IMR-90 (cell line): ENCODE measurements around the gene RBM44. TPM values are rescaled to one million over a fixed set of nuclear protein-coding genes. Genes with fewer than 3 reads are reported as not detected.
"Not testable (repeated sequence)": the region's sequence is repeated elsewhere in the genome, so short reads cannot be mapped to it uniquely, and the experiment has no call there.

ENCODE experiments used
- ATAC-seq: fragments of 200-7000 bp; cut with Tn5 transposase; 2 replicates; pipeline ENCODE4 v1.9.1; 2020; ENCODE audit warnings: low read depth, mild to moderate bottlenecking, moderate library complexity
- BruUV-seq: library from RNA; stranded (reverse); fragments of 400-500 nt; replicated peaks from 2 replicates; lab custom pipeline; 2021; lab: Mats Ljungman, UMichigan
- CTCF ChIA-PET: fragments of 300-600 bp; formaldehyde crosslinking; extraction: SDS; loops from one replicate; lab custom pipeline; 2021; ENCODE audit warnings: antibody characterized with exemption; lab: Yijun Ruan, JAX
- POLR2A ChIA-PET: fragments of 300-600 bp; sonication (Branson Sonifier 250); formaldehyde crosslinking; loops from one replicate; lab custom pipeline; 2022; ENCODE audit warnings: antibody characterized with exemption; ENCODE audit not compliant: unreplicated experiment; lab: Charles Lee
- DNase-seq: peaks from one replicate; pipeline ENCODE4 v3.0.0; 2013
- H2AFZ ChIP-seq: replicated peaks from 2 replicates; pipeline ENCODE3; 2013; ENCODE audit warnings: low read length, mild to moderate bottlenecking; ENCODE audit not compliant: poor library complexity
- H2AK5ac ChIP-seq: 2 replicates; pipeline ENCODE4 v1.6.1; 2013; ENCODE audit warnings: low read depth, low read length, inconsistent platforms
- H2AK9ac ChIP-seq: replicated peaks from 2 replicates; pipeline ENCODE3; 2013; ENCODE audit warnings: mild to moderate bottlenecking, low read depth, low read length, moderate library complexity; ENCODE audit not compliant: poor library complexity
- H2BK120ac ChIP-seq: 2 replicates; pipeline ENCODE4 v1.6.1; 2013; ENCODE audit warnings: low read depth, low read length, inconsistent platforms
- H2BK15ac ChIP-seq: 3 replicates; pipeline ENCODE4 v1.6.1; 2013; ENCODE audit warnings: low read depth, low read length, inconsistent platforms
- H2BK20ac ChIP-seq: 2 replicates; pipeline ENCODE4 v1.6.1; 2013; ENCODE audit warnings: low read depth, mild to moderate bottlenecking, inconsistent platforms, low read length, moderate library complexity
- H2BK5ac ChIP-seq: 2 replicates; pipeline ENCODE4 v1.6.1; 2013; ENCODE audit warnings: mild to moderate bottlenecking, low read depth, low read length, inconsistent platforms; ENCODE audit not compliant: poor library complexity, severe bottlenecking
- H3K14ac ChIP-seq: replicated peaks from 2 replicates; pipeline ENCODE4 v1.6.1; 2013; ENCODE audit warnings: low read depth, low read length, inconsistent platforms
- H3K18ac ChIP-seq: 2 replicates; pipeline ENCODE4 v1.6.1; 2013; ENCODE audit warnings: low read depth, low read length, control low read depth
- H3K23ac ChIP-seq: 2 replicates; pipeline ENCODE4 v1.6.1; 2013; ENCODE audit warnings: low read depth, low read length, inconsistent platforms
- H3K27ac ChIP-seq: 2 replicates; pipeline ENCODE4 v1.5.1; 2013; ENCODE audit warnings: mild to moderate bottlenecking, control low read depth, low read length; ENCODE audit not compliant: insufficient read depth
- H3K27me3 ChIP-seq: 2 replicates; pipeline ENCODE4 v1.6.1; 2013; ENCODE audit warnings: low read length; ENCODE audit not compliant: control insufficient read depth, insufficient read depth
- H3K36me3 ChIP-seq: 2 replicates; pipeline ENCODE4 v1.6.1; 2013; ENCODE audit warnings: low read length, mixed read lengths; ENCODE audit not compliant: control insufficient read depth, insufficient read depth
- H3K4ac ChIP-seq: 2 replicates; pipeline ENCODE4 v1.6.1; 2013; ENCODE audit warnings: low read depth, low read length, inconsistent platforms
- H3K4me1 ChIP-seq: 2 replicates; pipeline ENCODE4 v1.6.1; 2013; ENCODE audit warnings: low read length, mixed read lengths; ENCODE audit not compliant: control insufficient read depth, insufficient read depth
- H3K4me2 ChIP-seq: 2 replicates; pipeline ENCODE4 v1.6.1; 2013; ENCODE audit warnings: low read depth, mild to moderate bottlenecking, control low read depth, low read length, moderate library complexity
- H3K4me3 ChIP-seq: 2 replicates; pipeline ENCODE4 v1.5.1; 2013; ENCODE audit warnings: low read depth, mild to moderate bottlenecking, control low read depth, low read length, moderate library complexity; ENCODE audit not compliant: insufficient read depth
- H3K56ac ChIP-seq: 2 replicates; pipeline ENCODE4 v1.6.1; 2013; ENCODE audit warnings: low read length, inconsistent platforms; ENCODE audit not compliant: insufficient read depth; ENCODE audit errors: extremely low read depth
- H3K79me1 ChIP-seq, 2 experiments: 2 replicates each; pipeline ENCODE4 v1.6.1; 2013; ENCODE audit warnings: low read length in 2 of 2, inconsistent platforms in 1 of 2, low read depth in 1 of 2
- H3K9ac ChIP-seq: 2 replicates; pipeline ENCODE4 v1.6.1; 2013; ENCODE audit warnings: low read depth, low read length, control low read depth
- H3K9me1 ChIP-seq: 2 replicates; pipeline ENCODE4 v1.6.1; 2013; ENCODE audit warnings: low read length, inconsistent platforms; ENCODE audit not compliant: insufficient read depth
- H3K9me3 ChIP-seq: 2 replicates; pipeline ENCODE4 v1.6.1; 2013; ENCODE audit warnings: low read length; ENCODE audit not compliant: control insufficient read depth, insufficient read depth
- H4K20me1 ChIP-seq: 2 replicates; pipeline ENCODE4 v1.6.1; 2013; ENCODE audit warnings: low read length, inconsistent platforms; ENCODE audit not compliant: insufficient read depth
- H4K5ac ChIP-seq: 2 replicates; pipeline ENCODE4 v1.6.1; 2013; ENCODE audit warnings: mild to moderate bottlenecking, low read depth, low read length, control low read depth
- H4K8ac ChIP-seq, 2 experiments: 2 replicates each; pipeline ENCODE4 v1.6.1; 2013; ENCODE audit warnings: low read depth in 2 of 2, low read length in 2 of 2, control low read depth in 1 of 2, inconsistent platforms in 1 of 2
- H4K91ac ChIP-seq: 2 replicates; pipeline ENCODE4 v1.6.1; 2013; ENCODE audit warnings: low read depth, low read length, inconsistent platforms; ENCODE audit not compliant: insufficient read depth
- WGBS, 2 experiments: methylation state at CpG; one replicate each; pipeline versions ENCODE4 v1.1.5 to v1.1.7; 2013; ENCODE audit warnings: missing lambda C conversion rate in 2 of 2; ENCODE audit not compliant: insufficient read length in 1 of 2; ENCODE audit errors: extremely low coverage in 2 of 2; 5-methylcytosine and 5-hydroxymethylcytosine counted together
- dilution Hi-C: fragments of 300-500 bp; cut with HindIII; formaldehyde crosslinking; loops from one replicate; pipeline ENCODE4 v1.14.3; 2018; ENCODE audit warnings: low sequenced_read_pairs; ENCODE audit not compliant: unreplicated experiment
- in situ Hi-C: fragments of 300-500 bp; cut with MboI; formaldehyde crosslinking; loops from 3 replicates; pipeline ENCODE4 v1.14.3; 2019; ENCODE audit warnings: low sequenced_read_pairs, inconsistent platforms, mixed read lengths
- intact Hi-C: fragments of 100-400 bp; cut with micrococcal nuclease; formaldehyde crosslinking; loops from 2 replicates; pipeline ENCODE4 v1.10.0; 2022
- polyA plus RNA-seq, 3 experiments: library from polyadenylated mRNA; depleted of rRNA; stranded (reverse); fragments of >200 nt; gene quantifications; 2 replicates each; pipeline ENCODE4 v1.2.3, GENCODE V29; 2012; ENCODE audit warnings: low replicate concordance in 1 of 3
- total RNA-seq: library from RNA; depleted of rRNA; stranded (reverse); fragments of >200 nt; gene quantifications from 2 replicates; pipeline ENCODE4 v1.2.3, GENCODE V29; 2012

Gene RBM44
- total and polyA plus RNA-seq, 2 of the 4 experiments (the other 2 are of a cell fraction): 0.14 to 0.18 TPM

DNA sequence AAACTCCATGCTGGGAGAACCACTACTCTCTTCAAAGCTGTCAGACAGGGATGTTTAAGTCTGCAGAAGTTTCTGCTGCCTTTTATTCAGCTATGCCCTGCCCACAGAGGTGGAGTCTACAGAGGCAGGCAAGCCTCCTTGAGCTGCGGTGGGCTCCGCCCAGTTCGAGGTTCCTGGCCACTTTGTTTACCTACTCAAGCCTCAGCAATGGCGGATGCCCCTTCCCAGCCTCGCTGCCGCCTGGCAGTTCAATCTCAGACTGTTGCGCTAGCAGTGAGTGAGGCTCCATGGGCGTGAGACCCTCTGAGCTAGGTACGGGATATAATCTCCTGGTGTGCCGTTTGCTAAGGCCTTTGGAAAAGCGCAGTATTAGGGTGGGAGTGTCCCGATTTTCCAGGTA is 50.4 kb downstream of the RBM44 start:
- H3K9me1 ChIP-seq, H2BK20ac ChIP-seq, H2BK15ac ChIP-seq, H3K9ac ChIP-seq, H3K4me3 ChIP-seq, H2BK120ac ChIP-seq, H3K27me3 ChIP-seq, H3K4me1 ChIP-seq, H3K23ac ChIP-seq, H2AFZ ChIP-seq, H3K56ac ChIP-seq, intact Hi-C loops, H3K4ac ChIP-seq, H3K27ac ChIP-seq, H4K5ac ChIP-seq, ATAC-seq, H3K14ac ChIP-seq, CTCF ChIA-PET, H3K18ac ChIP-seq, H4K20me1 ChIP-seq, POLR2A ChIA-PET, H4K91ac ChIP-seq, H3K9me3 ChIP-seq, DNase-seq, H3K4me2 ChIP-seq, in situ Hi-C loops, H3K36me3 ChIP-seq, dilution Hi-C loops, H4K8ac ChIP-seq, H2BK5ac ChIP-seq, H2AK9ac ChIP-seq, H3K79me1 ChIP-seq, H2AK5ac ChIP-seq, BruUV-seq: not testable (repeated sequence)
- 80% methylated on average over 6 of the region's 12 CpGs; no CpG with 5 or more reads in 1 of the 2 experiments for WGBS, 2 experiments
